Panc1 (cell line): Measurements from ENCODE around the gene CORO7. TPM values are rescaled to one million over a fixed set of nuclear protein-coding genes. Genes with fewer than 3 reads are reported as not detected.
A peak's percentile ranks its signal among the peaks of the same experiment; 100 is the strongest.

ENCODE experiments used
- ATAC-seq: fragments of 200-7000 bp; cut with Tn5 transposase; 2 replicates; pipeline ENCODE4 v1.9.1; 2020; ENCODE audit warnings: mild to moderate bottlenecking, moderate library complexity
- BruUV-seq: library from RNA; stranded (reverse); fragments of 400-500 nt; replicated peaks from 2 replicates; lab custom pipeline; 2021; lab: Mats Ljungman, UMichigan
- CTCF ChIA-PET: fragments of 300-600 bp; sonication (Branson Sonifier 250); formaldehyde crosslinking; loops from one replicate; lab custom pipeline; 2022; ENCODE audit warnings: antibody characterized with exemption; lab: Charles Lee
- POLR2A ChIA-PET: fragments of 300-600 bp; sonication (Branson Sonifier 250); formaldehyde crosslinking; loops from one replicate; lab custom pipeline; 2022; ENCODE audit warnings: antibody characterized with exemption; lab: Charles Lee
- DNase-seq: peaks from one replicate; pipeline ENCODE4 v3.0.0-alpha.2; 2010; ENCODE audit warnings: low read depth, low spot score
- H3K27ac ChIP-seq: 2 replicates; pipeline ENCODE4 v1.5.1; 2011; ENCODE audit warnings: mild to moderate bottlenecking, low read length, inconsistent platforms
- H3K27me3 ChIP-seq: fragments of 200-500 bp; sonication (Bioruptor generic); 2 replicates; pipeline ENCODE4 v1.6.0; 2014; ENCODE audit warnings: low read length, inconsistent platforms; ENCODE audit not compliant: control insufficient read depth, insufficient read depth
- H3K36me3 ChIP-seq: fragments of 200-500 bp; sonication (Bioruptor generic); 2 replicates; pipeline ENCODE4 v1.5.1; 2014; ENCODE audit warnings: inconsistent platforms, mild to moderate bottlenecking, low read length, moderate library complexity; ENCODE audit not compliant: control insufficient read depth, insufficient read depth
- H3K4me1 ChIP-seq: 2 replicates; pipeline ENCODE4 v1.5.1; 2011; ENCODE audit warnings: inconsistent platforms, mild to moderate bottlenecking, low read length, moderate library complexity; ENCODE audit not compliant: control insufficient read depth, insufficient read depth
- H3K4me3 ChIP-seq, 2 experiments: 2 replicates each; pipeline ENCODE4 v1.5.1; 2011 to 2012; ENCODE audit warnings: low read depth in 2 of 2, low read length in 2 of 2, mild to moderate bottlenecking in 2 of 2, inconsistent platforms in 1 of 2, moderate library complexity in 1 of 2
- H3K9me3 ChIP-seq: fragments of 200-500 bp; sonication (Bioruptor generic); 2 replicates; pipeline ENCODE4 v1.5.1; 2014; ENCODE audit warnings: low read depth, mild to moderate bottlenecking, inconsistent platforms, low read length, moderate library complexity; ENCODE audit not compliant: control insufficient read depth, insufficient read depth
- CTCF ChIP-seq: fragments of 450-650 bp; IDR thresholded peaks from 2 replicates; pipeline ENCODE4 v1.5.1; 2017; ENCODE audit warnings: mild to moderate bottlenecking
- POLR2AphosphoS5 ChIP-seq: IDR thresholded peaks from 2 replicates; pipeline ENCODE4 v1.6.1; 2012; ENCODE audit warnings: mild to moderate bottlenecking, low read depth, low read length, moderate library complexity
- REST ChIP-seq, 2 experiments: IDR thresholded peaks; 2 replicates each; pipeline ENCODE4 v1.6.1; 2011 to 2012; ENCODE audit warnings: low read depth in 2 of 2, control low read depth in 1 of 2, low read length in 1 of 2, mild to moderate bottlenecking in 1 of 2, moderate library complexity in 1 of 2; ENCODE audit not compliant: insufficient read depth in 1 of 2
- SIN3A ChIP-seq: IDR thresholded peaks from 2 replicates; pipeline ENCODE4 v1.6.1; 2012; ENCODE audit warnings: low read depth, mild to moderate bottlenecking, low read length, moderate library complexity, borderline replicate concordance; ENCODE audit not compliant: insufficient read depth
- TCF7L2 ChIP-seq: IDR thresholded peaks from 2 replicates; pipeline ENCODE4 v1.6.1; 2011; ENCODE audit warnings: mild to moderate bottlenecking, low read depth, low read length, inconsistent platforms
- in situ Hi-C: cut with HindIII; loops from 2 replicates; pipeline ENCODE4 v1.10.0; 2016; ENCODE audit warnings: low sequenced_read_pairs, low pct_unique_long_range_greater_than_20kb
- intact Hi-C: fragments of 100-400 bp; cut with micrococcal nuclease; formaldehyde crosslinking; loops from one replicate; pipeline ENCODE4 v1.10.0; 2022; ENCODE audit not compliant: unreplicated experiment
- total RNA-seq: library from RNA; stranded (reverse); gene quantifications from one replicate; pipeline ENCODE4 v1.2.1, GENCODE V29; 2021; ENCODE audit not compliant: unreplicated experiment

Gene CORO7
- total RNA-seq, 1 experiment from 2014 or later = 37.5 TPM

- H3K27me3 ChIP-seq = no peaks in the 10 kb centered on the region
- POLR2A ChIA-PET = no interaction called here
- peak overlapping the region; percentile 80 for H3K27ac ChIP-seq
- no TSS peak for BruUV-seq
- peaks cover 59% of the 10 kb centered on the region for H3K4me1 ChIP-seq
- no peaks in the 10 kb centered on the region; the same call in 1 of the 2 replicates for H3K36me3 ChIP-seq
- peak; percentile 5; the same call in 1 of the 2 replicates for ATAC-seq
- in situ Hi-C loops = no loop called here
- CTCF ChIA-PET = interaction anchor here (0.5 to 2.5 kb wide), 8 partner anchors 50 to 358 kb away, joined by 3 to 12 read pairs (median 6); no protein-coding TSS in a partner anchor
- no peak overlapping the region for H3K4me3 ChIP-seq
- TF ChIP-seq POLR2AphosphoS5 (peak; percentile 38; the same call in 1 of the 2 replicates), TCF7L2 (no peak)
- DNase-seq = no peak
- H3K9me3 ChIP-seq = no peaks in the 10 kb centered on the region
- intact Hi-C loops = loop anchor here (5.0 kb wide), 1 partner anchor 68 kb away; the partner anchor contains the start of gene TFAP4
These were observed 76.5 kb downstream of the CORO7 start for GRCh38 chr16:4339909-4340308.

GRCh38 chr16:4339455-4339854 is 76.9 kb downstream of the CORO7 start:
- POLR2A ChIA-PET = no interaction called here
- intact Hi-C loops = loop anchor here (5.0 kb wide), 1 partner anchor 67 kb away; the partner anchor contains the start of gene TFAP4

GRCh38 chr16:4338712-4339299 is 77.6 kb downstream of the CORO7 start:
- CTCF ChIA-PET = interaction anchor here (0.6 to 2.5 kb wide), 9 partner anchors 29 to 1377 kb away, joined by 3 to 12 read pairs (median 5); no protein-coding TSS in a partner anchor
- in situ Hi-C loops = no loop called here
- peaks cover 53% of the 10 kb centered on the region for H3K4me1 ChIP-seq

More at GRCh38 chr16:4339455-4339854, 76.9 kb downstream of the CORO7 start:
- Histone ChIP-seq H3K36me3 (no peaks in the 10 kb centered on the region; the same call in 1 of the 2 replicates), H3K27ac (peak overlapping the region; percentile 80), H3K4me1 (peaks cover 54% of the 10 kb centered on the region), H3K4me3 (no peak overlapping the region), H3K9me3 (no peaks in the 10 kb centered on the region), H3K27me3 (no peaks in the 10 kb centered on the region)
- ATAC-seq (peak; percentile 2; the same call in 1 of the 2 replicates), DNase-seq (no peak)
- no TSS peak for BruUV-seq
- in situ Hi-C loops = no loop called here
- CTCF ChIA-PET = interaction anchor here (0.6 to 2.5 kb wide), 9 partner anchors 49 to 1378 kb away, joined by 3 to 12 read pairs (median 6); no protein-coding TSS in a partner anchor
- TF ChIP-seq SIN3A = no peak; the same call in 1 of the 2 replicates
- 0 out of 2 replicates have a peak, but pooled peaks have one; percentile 14 for TF ChIP-seq TCF7L2

More at GRCh38 chr16:4338712-4339299, 77.6 kb downstream of the CORO7 start:
- Histone ChIP-seq H3K9me3 (no peaks in the 10 kb centered on the region), H3K4me3 (no peak overlapping the region), H3K27me3 (no peaks in the 10 kb centered on the region), H3K36me3 (no peaks in the 10 kb centered on the region; the same call in 1 of the 2 replicates), H3K27ac (peak overlapping the region; percentile 80)
- peak; percentile 59 for TF ChIP-seq POLR2AphosphoS5
- no peak for TF ChIP-seq CTCF
- peak; percentile 25; the same call in 1 of the 2 replicates for TF ChIP-seq SIN3A
- TF ChIP-seq TCF7L2 = no peak
- no peak for TF ChIP-seq REST (IDR thresholded peaks at IDR 0.05; ENCODE audit: insufficient read depth in 1 of 2, low read depth in 2 of 2, low read length in 1 of 2)
- POLR2A ChIA-PET = no interaction called here
- no TSS peak for BruUV-seq
- ATAC-seq (peak; percentile 67), DNase-seq (no peak)
- intact Hi-C loops = loop anchor here (5.0 kb wide), 1 partner anchor 67 kb away; the partner anchor contains the start of gene TFAP4
